Osteoblast (primary cell): ENCODE results near the gene PCK2. TPM values are rescaled to one million over a fixed set of nuclear protein-coding genes. Genes with fewer than 3 reads are reported as not detected.

Experiments
- DNase-seq: peaks from one replicate; pipeline ENCODE4 v3.0.0; 2011; ENCODE audit warnings: low spot score, mixed read lengths; ENCODE audit not compliant: insufficient read length; ENCODE audit errors: missing footprints
- H2AFZ ChIP-seq: 2 replicates; pipeline ENCODE4 v1.6.0; 2011; ENCODE audit warnings: mild to moderate bottlenecking, low read length
- H3K27ac ChIP-seq: 2 replicates; pipeline ENCODE4 v1.5.1; 2011; ENCODE audit warnings: mild to moderate bottlenecking, low read depth, low read length, moderate library complexity
- H3K27me3 ChIP-seq: 2 replicates; pipeline ENCODE4 v1.6.0; 2012; ENCODE audit warnings: mild to moderate bottlenecking, control low read depth, inconsistent platforms, low read length, moderate library complexity; ENCODE audit not compliant: insufficient read depth
- H3K36me3 ChIP-seq: 2 replicates; pipeline ENCODE4 v1.5.1; 2011; ENCODE audit warnings: mild to moderate bottlenecking, low read length, control low read depth, moderate library complexity; ENCODE audit not compliant: insufficient read depth
- H3K4me1 ChIP-seq: 2 replicates; pipeline ENCODE4 v1.5.1; 2011; ENCODE audit warnings: mild to moderate bottlenecking, low read length, control low read depth, moderate library complexity; ENCODE audit not compliant: insufficient read depth
- H3K4me2 ChIP-seq: 2 replicates; pipeline ENCODE4 v1.6.0; 2011; ENCODE audit warnings: mild to moderate bottlenecking, low read length; ENCODE audit not compliant: insufficient read depth
- H3K4me3 ChIP-seq: fragments of 200-600 bp; sonication (generic); 3 replicates; pipeline ENCODE4 v1.5.1; 2012; ENCODE audit warnings: mild to moderate bottlenecking, low read length, inconsistent platforms; ENCODE audit not compliant: insufficient read depth
- H3K79me2 ChIP-seq: 2 replicates; pipeline ENCODE4 v1.6.0; 2012; ENCODE audit warnings: mild to moderate bottlenecking, low read length, control low read depth, inconsistent platforms; ENCODE audit not compliant: insufficient read depth
- H3K9me3 ChIP-seq: 2 replicates; pipeline ENCODE4 v1.5.1; 2011; ENCODE audit warnings: low read depth, low read length, control low read depth
- H4K20me1 ChIP-seq: 2 replicates; pipeline ENCODE4 v1.6.0; 2012; ENCODE audit warnings: mild to moderate bottlenecking, low read length, control low read depth; ENCODE audit not compliant: insufficient read depth
- total RNA-seq: library from RNA; depleted of rRNA; stranded (reverse); fragments of >200 nt; gene quantifications from 2 replicates; pipeline ENCODE4 v1.2.3, GENCODE V29; 2012
- TF ChIP-seq, protein P1 (sequence below): IDR thresholded peaks from 2 replicates; pipeline ENCODE4 v1.5.1; 2011; ENCODE audit warnings: mild to moderate bottlenecking, low read depth, low read length, moderate library complexity; ENCODE audit errors: extremely low read depth

Gene PCK2
- total RNA-seq, 1 donor = 35.1 TPM

DNA sequence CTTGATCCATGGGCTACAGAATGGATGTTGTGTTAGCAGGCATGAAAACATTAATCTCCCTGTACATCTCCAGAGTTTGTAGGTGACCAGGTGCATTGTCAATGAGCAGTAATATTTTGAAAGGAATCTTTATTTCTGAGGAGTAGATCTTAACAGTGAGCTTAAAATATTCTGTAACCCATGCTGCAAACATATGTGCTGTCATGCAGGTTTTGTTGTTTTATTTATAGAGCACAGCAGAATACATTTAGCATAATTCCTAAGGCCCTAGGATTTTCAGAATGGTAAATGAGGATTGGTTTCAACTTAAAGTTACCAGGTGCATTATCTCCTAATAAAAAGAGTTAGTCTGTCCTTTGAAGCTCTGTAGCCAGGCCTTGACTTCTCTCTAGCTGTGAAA lies 32.8 kb downstream of the PCK2 start:
- Histone ChIP-seq H4K20me1 (no peaks in the 10 kb centered on the region), H2AFZ (no peak overlapping the region), H3K79me2 (no peaks in the 10 kb centered on the region), H3K4me3 (no peak overlapping the region), H3K27ac (no peak overlapping the region), H3K9me3 (no peaks in the 10 kb centered on the region), H3K4me2 (no peak overlapping the region), H3K27me3 (no peaks in the 10 kb centered on the region), H3K36me3 (peaks cover 17% of the 10 kb centered on the region), H3K4me1 (no peaks in the 10 kb centered on the region)
- DNase-seq = no peak
- TF ChIP-seq, protein P1, sequence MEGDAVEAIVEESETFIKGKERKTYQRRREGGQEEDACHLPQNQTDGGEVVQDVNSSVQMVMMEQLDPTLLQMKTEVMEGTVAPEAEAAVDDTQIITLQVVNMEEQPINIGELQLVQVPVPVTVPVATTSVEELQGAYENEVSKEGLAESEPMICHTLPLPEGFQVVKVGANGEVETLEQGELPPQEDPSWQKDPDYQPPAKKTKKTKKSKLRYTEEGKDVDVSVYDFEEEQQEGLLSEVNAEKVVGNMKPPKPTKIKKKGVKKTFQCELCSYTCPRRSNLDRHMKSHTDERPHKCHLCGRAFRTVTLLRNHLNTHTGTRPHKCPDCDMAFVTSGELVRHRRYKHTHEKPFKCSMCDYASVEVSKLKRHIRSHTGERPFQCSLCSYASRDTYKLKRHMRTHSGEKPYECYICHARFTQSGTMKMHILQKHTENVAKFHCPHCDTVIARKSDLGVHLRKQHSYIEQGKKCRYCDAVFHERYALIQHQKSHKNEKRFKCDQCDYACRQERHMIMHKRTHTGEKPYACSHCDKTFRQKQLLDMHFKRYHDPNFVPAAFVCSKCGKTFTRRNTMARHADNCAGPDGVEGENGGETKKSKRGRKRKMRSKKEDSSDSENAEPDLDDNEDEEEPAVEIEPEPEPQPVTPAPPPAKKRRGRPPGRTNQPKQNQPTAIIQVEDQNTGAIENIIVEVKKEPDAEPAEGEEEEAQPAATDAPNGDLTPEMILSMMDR = no peak

DNA sequence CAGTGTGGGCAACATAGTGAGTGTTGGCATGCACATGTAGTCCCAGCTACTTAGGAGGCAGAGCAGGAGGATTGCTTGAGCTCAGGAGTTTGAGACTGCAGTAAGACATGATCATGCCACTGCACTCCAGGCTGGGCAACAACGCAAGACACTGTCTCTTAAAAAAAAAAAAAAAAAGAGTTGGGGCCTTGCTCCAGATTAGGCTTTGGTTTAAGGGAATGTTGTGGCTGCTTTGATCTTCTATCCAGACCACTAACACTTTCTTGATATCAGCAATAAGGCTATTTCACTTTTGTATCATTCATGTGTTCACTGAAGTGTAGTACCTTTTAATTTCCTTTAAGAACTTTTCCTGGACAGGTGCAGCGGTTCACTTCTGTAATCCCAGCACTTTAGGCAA lies 33.6 kb downstream of the PCK2 start:
- Histone ChIP-seq H3K4me2 (no peak overlapping the region), H3K9me3 (no peaks in the 10 kb centered on the region), H3K27ac (no peak overlapping the region), H3K79me2 (no peaks in the 10 kb centered on the region), H3K27me3 (no peaks in the 10 kb centered on the region), H3K4me3 (no peak overlapping the region), H4K20me1 (no peaks in the 10 kb centered on the region), H3K36me3 (peaks cover 14% of the 10 kb centered on the region), H3K4me1 (no peaks in the 10 kb centered on the region), H2AFZ (no peak overlapping the region)
- DNase-seq = no peak
- TF ChIP-seq, protein P1 = no peak

DNA sequence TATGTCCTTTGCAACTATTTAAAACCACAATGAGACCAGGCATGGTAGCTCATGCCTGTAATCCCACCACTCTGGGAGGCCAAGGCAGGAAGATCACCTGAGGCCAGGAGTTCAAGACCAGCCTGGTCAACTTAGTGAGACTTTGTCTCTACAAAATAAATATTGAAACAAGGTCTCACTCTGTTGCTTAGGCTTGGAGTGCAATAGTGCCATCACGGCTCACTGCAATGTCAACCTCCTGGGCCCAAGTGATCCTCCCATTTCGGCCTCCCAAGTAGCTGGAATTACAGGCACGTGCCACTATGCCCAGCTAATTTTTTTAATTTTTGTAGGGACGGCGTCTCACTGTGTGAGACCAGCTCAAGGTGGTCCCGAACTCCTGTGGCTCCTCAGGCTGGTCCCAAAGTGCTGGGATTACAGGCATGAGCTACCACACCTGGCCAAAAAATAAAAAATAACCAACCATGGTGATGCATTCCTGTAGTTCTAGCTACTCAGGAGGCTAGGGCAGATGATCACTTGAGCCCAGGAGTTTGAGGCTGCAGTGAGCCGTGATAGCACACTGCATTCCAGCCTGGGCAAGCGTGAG lies 35.4 kb downstream of the PCK2 start:
- no peak overlapping the region for H2AFZ ChIP-seq
- H3K4me3 ChIP-seq = no peak overlapping the region
- no peaks in the 10 kb centered on the region for H3K9me3 ChIP-seq
- no peaks in the 10 kb centered on the region for H3K79me2 ChIP-seq
- no peaks in the 10 kb centered on the region for H3K36me3 ChIP-seq
- H3K27ac ChIP-seq = no peak overlapping the region
- H4K20me1 ChIP-seq = no peaks in the 10 kb centered on the region
- H3K4me1 ChIP-seq = no peaks in the 10 kb centered on the region
- no peaks in the 10 kb centered on the region for H3K27me3 ChIP-seq
- TF ChIP-seq, protein P1 = no peak
- DNase-seq = no peak
- H3K4me2 ChIP-seq = no peak overlapping the region

DNA sequence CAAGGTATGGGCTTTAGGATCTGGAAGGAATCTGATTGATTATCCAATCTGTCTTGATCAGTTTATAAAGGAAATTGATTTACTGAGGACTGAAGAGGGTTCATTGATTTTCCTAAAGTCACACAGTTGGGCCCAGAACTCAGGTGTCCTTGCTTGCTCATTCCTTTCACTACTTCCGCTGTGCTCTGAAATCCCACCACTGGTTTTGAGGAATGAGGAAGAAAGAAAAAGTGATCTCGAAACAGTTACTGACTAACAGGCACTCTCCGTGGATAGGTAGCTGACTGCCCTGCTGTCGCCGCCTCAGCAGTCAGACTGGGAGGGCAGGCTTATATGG lies 36.2 kb downstream of the PCK2 start, which contains the start of gene FITM1:
Gene FITM1, plus strand, starts transcription at position 280 of the 337 bp plus-strand sequence. CDS start 905 bp downstream, outside the sequence.
- no peak within 1 kb of the TSS for H3K4me2 ChIP-seq
- H3K27ac ChIP-seq = no peak within 1 kb of the TSS
- no peaks in the 10 kb centered on the region for H3K36me3 ChIP-seq
- H3K27me3 ChIP-seq = no peaks in the 10 kb centered on the region
- TF ChIP-seq, protein P1 = no peak
- H3K4me1 ChIP-seq = peaks cover under 1% of the 10 kb centered on the region
- H3K4me3 ChIP-seq = no peak within 1 kb of the TSS
- H4K20me1 ChIP-seq = no peaks in the 10 kb centered on the region
- no peak for DNase-seq
- H3K79me2 ChIP-seq = no peaks in the 10 kb centered on the region
- H2AFZ ChIP-seq = no peak within 1 kb of the TSS
- no peaks in the 10 kb centered on the region for H3K9me3 ChIP-seq
